ENCODE data around the gene LRP1B.

LRP1B gene

GRCh38 chr2:141767051-141767450 lies 363.8 kb downstream of the LRP1B start:
- Histone ChIP-seq H3K27ac (no peak overlapping the region), H3K4me3 (no peak overlapping the region)
- TF ChIP-seq CTCF (IDR thresholded peaks at IDR 0.05) = no peak
- DNase-seq (ENCODE audit: low spot score) = no peak

- H3K27ac ChIP-seq = no peak overlapping the region
- no peak overlapping the region for H3K4me3 ChIP-seq
- DNase-seq (ENCODE audit: low spot score) = no peak
- TF ChIP-seq CTCF (IDR thresholded peaks at IDR 0.05) = no peak
These were observed 364.6 kb downstream of the LRP1B start for GRCh38 chr2:141766225-141766624.

GRCh38 chr2:141748616-141749015 lies 382.2 kb downstream of the LRP1B start:
- Histone ChIP-seq H3K27ac (no peak overlapping the region), H3K4me3 (no peak overlapping the region)
- no peak for DNase-seq (ENCODE audit: low spot score)
- no peak for TF ChIP-seq CTCF (IDR thresholded peaks at IDR 0.05)

- Histone ChIP-seq H3K4me3 (no peak overlapping the region), H3K27ac (no peak overlapping the region)
- DNase-seq (ENCODE audit: low spot score) = no peak
- TF ChIP-seq CTCF (IDR thresholded peaks at IDR 0.05) = no peak
These were observed 389.2 kb downstream of the LRP1B start for GRCh38 chr2:141741652-141742051.

- DNase-seq (ENCODE audit: low spot score) = no peak
- Histone ChIP-seq H3K27ac (no peak overlapping the region), H3K4me3 (no peak overlapping the region)
- no peak for TF ChIP-seq CTCF (IDR thresholded peaks at IDR 0.05)
These were observed 393.1 kb downstream of the LRP1B start for GRCh38 chr2:141737492-141738255.

GRCh38 chr2:141736466-141736865 lies 394.4 kb downstream of the LRP1B start:
- H3K4me3 ChIP-seq = no peak overlapping the region
- no peak for TF ChIP-seq CTCF (IDR thresholded peaks at IDR 0.05)
- H3K27ac ChIP-seq = no peak overlapping the region
- DNase-seq (ENCODE audit: low spot score) = no peak

GRCh38 chr2:141728886-141729285 lies 401.9 kb downstream of the LRP1B start:
- Histone ChIP-seq H3K27ac (no peak overlapping the region), H3K4me3 (no peak overlapping the region)
- DNase-seq (ENCODE audit: low spot score) = no peak
- no peak for TF ChIP-seq CTCF (IDR thresholded peaks at IDR 0.05)

Measured in coronary artery (tissue), 2 donors.